Dedifferentiated amniotic fluid mesenchymal stem cell (primary cell): Measurements from ENCODE around the gene IPO9.
"Not testable (repeated sequence)": the region's sequence is repeated elsewhere in the genome, so short reads cannot be mapped to it uniquely, and the experiment has no call there.

Experiments
- DNase-seq: peaks from one replicate; pipeline ENCODE4 v3.0.0-alpha.2; 2016; ENCODE audit errors: extremely low spot score

Gene IPO9

GRCh38 chr1:201888282-201889089 is 59.5 kb downstream of the IPO9 start, which contains the start of gene SHISA4:
Gene SHISA4, plus strand, starts transcription at chr1:201888898. Its CDS starts 97 bp downstream, at chr1:201888995.
- DNase-seq = peak; percentile 45

- no peak for DNase-seq
Observed at GRCh38 chr1:201889090-201889968, 60.4 kb downstream of the IPO9 start.

GRCh38 chr1:201890223-201890622 is 61.3 kb downstream of the IPO9 start:
- no peak for DNase-seq

GRCh38 chr1:201890806-201891450 is 62.0 kb downstream of the IPO9 start:
- no peak for DNase-seq

GRCh38 chr1:201891451-201892045 is 62.6 kb downstream of the IPO9 start:
- DNase-seq = no peak

GRCh38 chr1:201892211-201892610 is 63.3 kb downstream of the IPO9 start:
- no peak for DNase-seq

- DNase-seq = no peak
Observed at GRCh38 chr1:201893431-201893830, 64.5 kb downstream of the IPO9 start.

GRCh38 chr1:201894343-201895119 is 65.6 kb downstream of the IPO9 start:
- DNase-seq = no peak

- DNase-seq = no peak
Observed at GRCh38 chr1:201895120-201895665, 66.2 kb downstream of the IPO9 start.

GRCh38 chr1:201895913-201896807 is 67.2 kb downstream of the IPO9 start:
- peak; percentile 88 for DNase-seq

- no peak for DNase-seq
Observed at GRCh38 chr1:201896951-201897391, 68.0 kb downstream of the IPO9 start.

GRCh38 chr1:201898240-201898894 is 69.4 kb downstream of the IPO9 start:
- DNase-seq = no peak

- no peak for DNase-seq
Observed at GRCh38 chr1:201898992-201899391, 70.0 kb downstream of the IPO9 start.

GRCh38 chr1:201899683-201900429 is 70.9 kb downstream of the IPO9 start:
- DNase-seq = no peak

GRCh38 chr1:201900476-201900875 is 71.5 kb downstream of the IPO9 start:
- DNase-seq = no peak

- not testable (repeated sequence) for DNase-seq
Observed at GRCh38 chr1:201901036-201901435, 72.1 kb downstream of the IPO9 start.

GRCh38 chr1:201902198-201902597 is 73.2 kb downstream of the IPO9 start:
- DNase-seq = peak; percentile 45

GRCh38 chr1:201903135-201903534 is 74.2 kb downstream of the IPO9 start:
- DNase-seq = peak; percentile 31
